ENCODE data around the gene CBFB.

- TF ChIP-seq POLR2A (IDR thresholded peaks at IDR 0.05; ENCODE audit: low read depth, low read length) (no peak), CTCF (conservative IDR thresholded peaks at IDR 0.05; ENCODE audit: low read depth, low read length) (no peak), CEBPB (IDR thresholded peaks at IDR 0.05; ENCODE audit: low read depth, low read length) (no peak), CHD1 (IDR thresholded peaks at IDR 0.05; ENCODE audit: low read depth, low read length) (no peak), MAFK (IDR thresholded peaks at IDR 0.05; ENCODE audit: low read depth, low read length) (no peak), BHLHE40 (IDR thresholded peaks at IDR 0.05; ENCODE audit: low read depth, low read length) (no peak), MXI1 (IDR thresholded peaks at IDR 0.05; ENCODE audit: borderline replicate concordance, low read depth, low read length) (no peak), RCOR1 (IDR thresholded peaks at IDR 0.05; ENCODE audit: insufficient replicate concordance, low read length) (no peak), RAD21 (IDR thresholded peaks at IDR 0.05; ENCODE audit: low read length) (no peak), USF2 (IDR thresholded peaks at IDR 0.05; ENCODE audit: low read depth, low read length) (no peak), FOS (IDR thresholded peaks at IDR 0.05; ENCODE audit: low read depth, low read length) (no peak)
Measured at GRCh38 chr16:66996983-66997358, 32.0 kb upstream of the CBFB start.

Measured in IMR-90 (cell line).